Retinal pigment epithelial cell (primary cell): ENCODE measurements around the gene GGCT.

Experiments used
- DNase-seq: peaks from one replicate; pipeline ENCODE4 v3.0.0-alpha.2; 2010; ENCODE audit warnings: low read depth
- H3K4me3 ChIP-seq: 2 replicates; pipeline ENCODE4 v1.5.1; 2011; ENCODE audit warnings: mild to moderate bottlenecking, low read length, control low read depth, moderate library complexity
- TF ChIP-seq, protein P1 (sequence below): conservative IDR thresholded peaks from 2 replicates; pipeline ENCODE4 v1.5.1; 2011; ENCODE audit warnings: low read depth, low read length, control low read depth, inconsistent platforms

Gene GGCT

DNA sequence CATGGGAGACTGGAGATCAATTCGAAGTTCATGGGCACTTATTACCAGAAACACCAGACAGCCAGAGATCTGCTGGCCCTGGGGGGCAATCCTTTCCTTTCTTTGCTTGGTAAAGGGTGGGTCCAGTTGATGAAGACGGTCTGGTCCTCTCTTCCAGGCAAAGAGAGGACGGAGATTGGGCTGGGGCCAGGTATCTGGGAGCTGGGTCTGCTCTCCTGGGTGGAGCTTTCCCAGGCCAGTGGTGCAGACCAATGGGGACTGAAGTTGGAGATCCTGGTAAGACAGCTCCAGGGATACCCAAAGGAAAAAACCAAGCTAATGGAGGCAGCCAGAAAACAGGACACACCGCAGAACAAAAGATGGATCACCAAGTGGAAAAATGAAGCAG, 44.4 kb downstream of the GGCT start:
- no peak for DNase-seq
- H3K4me3 ChIP-seq: no peak overlapping the region
- TF ChIP-seq, protein P1, sequence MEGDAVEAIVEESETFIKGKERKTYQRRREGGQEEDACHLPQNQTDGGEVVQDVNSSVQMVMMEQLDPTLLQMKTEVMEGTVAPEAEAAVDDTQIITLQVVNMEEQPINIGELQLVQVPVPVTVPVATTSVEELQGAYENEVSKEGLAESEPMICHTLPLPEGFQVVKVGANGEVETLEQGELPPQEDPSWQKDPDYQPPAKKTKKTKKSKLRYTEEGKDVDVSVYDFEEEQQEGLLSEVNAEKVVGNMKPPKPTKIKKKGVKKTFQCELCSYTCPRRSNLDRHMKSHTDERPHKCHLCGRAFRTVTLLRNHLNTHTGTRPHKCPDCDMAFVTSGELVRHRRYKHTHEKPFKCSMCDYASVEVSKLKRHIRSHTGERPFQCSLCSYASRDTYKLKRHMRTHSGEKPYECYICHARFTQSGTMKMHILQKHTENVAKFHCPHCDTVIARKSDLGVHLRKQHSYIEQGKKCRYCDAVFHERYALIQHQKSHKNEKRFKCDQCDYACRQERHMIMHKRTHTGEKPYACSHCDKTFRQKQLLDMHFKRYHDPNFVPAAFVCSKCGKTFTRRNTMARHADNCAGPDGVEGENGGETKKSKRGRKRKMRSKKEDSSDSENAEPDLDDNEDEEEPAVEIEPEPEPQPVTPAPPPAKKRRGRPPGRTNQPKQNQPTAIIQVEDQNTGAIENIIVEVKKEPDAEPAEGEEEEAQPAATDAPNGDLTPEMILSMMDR: no peak

DNA sequence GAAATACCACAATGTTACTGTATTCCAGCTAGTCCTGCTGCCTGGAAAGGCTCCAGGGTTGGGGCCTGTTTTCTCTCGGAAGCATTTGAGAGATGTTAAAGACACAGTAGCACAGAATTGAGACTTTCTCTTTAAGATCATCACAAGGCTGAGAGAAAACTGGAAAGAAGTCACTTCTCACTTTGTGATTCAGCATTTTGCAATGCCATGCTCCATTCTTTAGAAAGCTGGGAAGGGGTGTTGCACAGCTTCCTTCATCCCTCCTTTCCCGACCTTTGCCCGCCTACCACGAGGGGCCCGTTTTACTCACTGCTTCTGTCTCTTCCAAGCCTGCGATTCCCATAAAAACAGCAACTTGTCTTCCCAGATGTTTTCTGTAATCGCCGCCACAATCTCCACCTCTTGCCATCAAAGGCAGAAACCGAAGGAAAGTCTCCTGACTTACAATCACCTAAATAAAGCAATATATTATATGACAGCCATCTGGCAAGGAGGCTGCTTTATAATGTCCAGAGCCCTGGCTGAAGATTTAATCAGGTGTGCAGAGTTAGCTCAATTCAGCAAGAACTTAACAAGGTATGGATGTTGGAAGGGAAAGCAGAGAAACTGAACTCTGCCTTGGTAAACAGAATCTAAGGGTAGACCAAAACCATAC, 44.9 kb downstream of the GGCT start:
- DNase-seq: peak; percentile 59
- TF ChIP-seq, protein P1: no peak
- H3K4me3 ChIP-seq: no peak overlapping the region

DNA sequence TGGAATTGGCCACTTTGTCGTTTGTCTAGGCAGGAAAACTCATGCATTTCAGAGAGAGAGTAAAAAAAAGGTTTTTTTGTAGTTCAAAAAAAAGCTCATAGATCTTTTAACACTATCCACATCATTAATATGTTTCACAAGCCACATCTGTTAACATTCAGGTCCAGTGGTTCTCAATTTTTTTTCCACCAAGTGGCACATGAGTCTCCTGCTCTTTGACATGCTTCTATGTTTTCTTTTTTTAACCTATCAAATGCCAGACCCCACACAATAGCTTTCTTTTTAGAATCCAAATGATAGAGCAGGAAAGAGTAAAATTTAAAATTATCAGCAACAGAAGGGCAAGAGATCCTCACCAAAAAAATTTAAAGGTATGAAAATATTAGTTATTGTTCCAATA, 46.3 kb downstream of the GGCT start:
- TF ChIP-seq, protein P1: no peak
- no peak overlapping the region for H3K4me3 ChIP-seq
- no peak for DNase-seq

DNA sequence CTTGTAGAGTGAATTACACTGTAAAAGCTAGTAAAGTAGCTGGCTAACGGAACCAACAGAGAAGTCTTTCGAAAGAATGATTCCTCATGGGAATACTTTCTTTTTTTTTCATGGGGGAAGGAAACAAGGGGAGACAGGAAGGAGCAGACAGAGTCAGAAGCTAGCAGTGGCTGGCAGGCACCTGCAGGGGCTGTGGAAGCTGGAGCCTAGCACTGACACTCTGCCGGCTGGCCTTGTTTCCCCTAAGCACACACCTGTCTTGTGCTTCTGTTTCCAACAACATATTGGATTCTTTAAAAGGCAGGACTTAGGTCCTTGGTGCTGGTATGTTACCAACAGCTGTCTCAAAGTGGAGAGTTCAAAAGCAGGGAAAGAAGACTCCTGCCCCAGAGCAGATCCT, 50.7 kb downstream of the GGCT start:
- TF ChIP-seq, protein P1: no peak
- H3K4me3 ChIP-seq: no peak overlapping the region
- no peak for DNase-seq

DNA sequence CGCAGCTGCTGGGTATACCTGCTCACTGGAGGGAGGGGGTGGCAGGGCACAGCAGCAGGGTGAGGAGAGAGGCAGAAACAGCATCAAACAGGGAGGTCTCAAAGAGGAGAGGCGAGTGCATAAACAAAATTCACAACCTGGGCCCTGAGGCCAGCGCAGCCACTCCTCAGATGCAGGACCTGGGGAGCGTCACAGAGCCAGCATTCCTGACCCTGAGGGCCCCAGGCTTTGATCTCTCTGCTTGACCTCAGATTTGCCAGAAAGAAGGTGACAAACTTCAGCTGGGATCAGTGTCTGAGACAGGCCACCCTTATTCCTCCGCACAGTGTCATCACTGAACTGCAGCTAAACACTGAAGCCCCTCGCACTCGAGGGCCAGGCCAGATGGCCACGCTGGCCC, 51.6 kb downstream of the GGCT start:
- DNase-seq: no peak
- TF ChIP-seq, protein P1: no peak
- no peak overlapping the region for H3K4me3 ChIP-seq

DNA sequence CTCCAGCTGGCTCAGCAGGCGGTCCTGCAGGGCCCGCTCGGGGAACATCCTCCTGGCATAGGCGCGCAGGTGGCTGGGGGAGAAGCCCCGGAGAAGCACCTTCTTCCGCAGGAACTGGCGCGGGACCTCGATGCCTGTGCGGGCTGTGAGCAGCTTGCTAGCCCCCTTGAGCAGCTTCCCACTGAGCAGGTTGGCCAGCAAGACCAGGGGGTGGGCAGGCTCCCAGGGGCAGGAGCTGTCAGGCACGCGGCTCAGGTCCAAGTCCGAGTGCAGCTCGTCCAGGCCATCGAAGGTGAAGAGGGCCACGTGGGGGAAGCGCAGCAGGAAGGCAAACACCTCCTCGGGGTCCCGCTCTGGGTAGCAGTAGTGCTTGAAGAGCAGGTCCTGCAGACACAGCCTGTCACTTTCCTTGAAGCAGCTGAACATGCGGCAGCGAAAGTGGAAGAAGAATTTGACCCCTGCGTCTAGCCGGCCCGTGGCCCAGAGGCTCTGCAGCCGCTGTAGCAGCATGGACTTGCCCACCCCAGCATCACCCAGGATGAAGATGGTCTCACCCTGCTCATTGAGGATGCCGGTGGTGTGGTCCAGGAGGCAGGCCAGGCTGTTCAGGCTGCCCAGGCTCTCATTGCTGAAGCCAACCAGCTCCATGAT, 52.2 kb downstream of the GGCT start:
- TF ChIP-seq, protein P1: no peak
- DNase-seq: no peak
- H3K4me3 ChIP-seq: no peak overlapping the region

DNA sequence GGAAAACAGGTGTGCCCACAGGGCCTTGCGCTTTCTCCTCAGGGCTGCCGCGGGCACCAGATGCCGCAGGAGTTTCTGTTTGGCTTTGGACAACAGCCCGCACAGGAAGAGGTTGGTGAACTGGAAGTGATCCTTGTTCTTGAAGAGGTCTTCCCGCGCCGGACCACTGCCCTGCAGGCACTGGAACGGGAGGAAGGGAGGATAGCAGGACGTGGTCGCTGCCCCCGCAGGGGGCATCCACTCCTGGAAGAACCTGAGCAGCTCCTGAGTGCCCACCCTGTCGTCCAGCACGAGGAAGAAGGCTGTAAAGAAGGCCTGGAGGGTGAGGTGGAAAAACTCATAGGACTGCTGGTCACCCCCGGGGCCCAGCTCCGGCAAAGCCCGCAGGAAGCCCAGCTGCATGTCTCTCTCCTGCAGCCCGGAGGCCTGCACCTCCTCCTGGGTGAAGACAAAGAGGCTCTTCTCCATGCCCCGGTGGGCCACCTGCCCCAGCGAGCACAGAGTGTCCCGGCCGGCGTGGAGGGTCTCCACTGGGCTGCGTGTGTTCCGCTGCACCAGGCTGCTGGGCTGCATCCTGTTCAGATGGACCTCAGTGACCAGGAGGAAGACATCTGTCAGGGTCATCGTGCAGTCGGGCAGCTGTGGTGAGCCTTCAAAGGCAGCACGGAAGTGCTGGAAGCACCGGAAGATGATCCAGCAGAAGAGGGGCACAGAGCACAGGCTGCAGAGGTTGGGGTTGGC, 52.9 kb downstream of the GGCT start:
- TF ChIP-seq, protein P1: no peak
- H3K4me3 ChIP-seq: no peak overlapping the region
- no peak for DNase-seq
